Neural cell (in vitro differentiated cells): ENCODE results near the gene NFKBIZ.

ENCODE experiments used
- CTCF ChIP-seq: fragments of 450-650 bp; IDR thresholded peaks from 2 replicates; pipeline ENCODE4 v1.5.1; 2014; ENCODE audit warnings: antibody characterized with exemption, mild to moderate bottlenecking, moderate library complexity; ENCODE audit not compliant: poor library complexity, severe bottlenecking
- EP300 ChIP-seq: fragments of 450-650 bp; conservative IDR thresholded peaks from 2 replicates; pipeline ENCODE4 v1.6.1; 2014; ENCODE audit warnings: antibody characterized with exemption, mild to moderate bottlenecking, moderate library complexity; ENCODE audit not compliant: poor library complexity, severe bottlenecking
- MXI1 ChIP-seq: fragments of 450-650 bp; conservative IDR thresholded peaks from 2 replicates; pipeline ENCODE4 v1.6.1; 2014; ENCODE audit warnings: antibody characterized with exemption, mild to moderate bottlenecking; ENCODE audit not compliant: poor library complexity, severe bottlenecking

GRCh38 chr3:101828691-101829436 is 20.4 kb upstream of the NFKBIZ start:
- TF ChIP-seq CTCF (no peak), EP300 (no peak), MXI1 (no peak)
